Measurements from ENCODE around the gene ASXL3. TPM values are rescaled to one million over a fixed set of nuclear protein-coding genes. Genes with fewer than 3 reads are reported as not detected.

ASXL3 gene
- total RNA-seq, result not detected

DNA sequence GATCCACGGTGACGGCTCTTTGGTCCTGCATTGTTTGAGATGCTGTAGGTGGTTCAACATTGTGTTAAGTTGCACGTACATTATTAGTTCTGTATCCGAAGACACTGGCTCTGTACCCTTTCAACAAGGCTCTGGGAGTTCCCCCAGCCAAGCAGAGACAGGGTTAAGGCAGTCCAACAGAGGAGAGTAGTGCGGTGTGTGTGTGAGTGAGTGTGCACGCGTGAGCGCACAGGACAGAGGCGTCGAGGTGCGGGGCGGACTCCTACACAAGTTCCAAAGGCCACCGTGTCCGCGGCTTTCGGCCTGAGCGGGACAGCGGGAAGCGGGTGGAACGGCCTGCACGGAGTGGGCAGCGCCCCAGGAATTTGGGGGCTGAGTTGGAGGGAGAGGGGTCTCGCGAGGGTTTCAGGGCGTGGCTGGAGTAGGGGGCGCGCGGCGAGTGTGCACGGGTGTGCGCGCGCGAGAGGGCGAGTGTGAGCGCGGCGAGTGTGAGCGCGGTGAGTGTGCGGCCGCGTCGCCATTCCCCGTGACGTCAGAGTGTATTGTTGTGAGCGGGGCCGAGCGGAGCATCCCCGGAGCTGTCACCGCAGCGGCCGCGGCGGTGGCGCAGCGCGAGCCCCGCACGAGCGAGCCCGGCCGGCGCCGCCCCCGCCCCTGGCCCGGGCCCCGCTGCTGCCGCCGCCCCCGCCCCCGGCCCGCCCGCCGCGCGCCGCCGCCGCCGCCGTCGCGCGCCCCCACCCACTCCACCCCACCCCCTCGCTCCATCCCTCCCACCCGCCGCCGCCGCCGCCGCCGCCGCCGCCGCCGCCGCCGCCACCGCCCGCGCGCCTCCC is at the start of gene ASXL3:
ASXL3 (plus strand) TSS at position 535 of the 833 bp plus-strand sequence. CDS start 413 bp downstream, outside the sequence.
- DNase-seq, result no peak
- no peaks in the 10 kb centered on the region for H3K9me3 Mint-ChIP-seq (ENCODE audit: insufficient read depth)
- peaks cover 3% of the 10 kb centered on the region for H3K36me3 Mint-ChIP-seq (ENCODE audit: low read depth)
- CTCF ChIA-PET, result no interaction called here
- ATAC-seq, result peak; percentile 53
- POLR2A ChIA-PET, result no interaction called here
- peaks cover 12% of the 10 kb centered on the region for H3K27me3 Mint-ChIP-seq (ENCODE audit: low read depth)
- H3K4me1 Mint-ChIP-seq (ENCODE audit: low read depth), result peaks cover 4% of the 10 kb centered on the region
- H3K4me3 Mint-ChIP-seq, result peak within 1 kb of the TSS; percentile 9
- peak within 1 kb of the TSS; percentile 19 for H3K27ac Mint-ChIP-seq

- Mint-ChIP-seq H3K36me3 (ENCODE audit: low read depth) (no peaks in the 10 kb centered on the region), H3K4me1 (ENCODE audit: low read depth) (no peaks in the 10 kb centered on the region), H3K4me3 (no peak overlapping the region), H3K27ac (no peak overlapping the region), H3K9me3 (ENCODE audit: insufficient read depth) (peaks cover 10% of the 10 kb centered on the region), H3K27me3 (ENCODE audit: low read depth) (no peaks in the 10 kb centered on the region)
- POLR2A ChIA-PET, result no interaction called here
- ATAC-seq (no peak), DNase-seq (no peak)
- CTCF ChIA-PET, result no interaction called here
Observed at GRCh38 chr18:33532978-33533377, 45.0 kb upstream of the ASXL3 start.

DNA sequence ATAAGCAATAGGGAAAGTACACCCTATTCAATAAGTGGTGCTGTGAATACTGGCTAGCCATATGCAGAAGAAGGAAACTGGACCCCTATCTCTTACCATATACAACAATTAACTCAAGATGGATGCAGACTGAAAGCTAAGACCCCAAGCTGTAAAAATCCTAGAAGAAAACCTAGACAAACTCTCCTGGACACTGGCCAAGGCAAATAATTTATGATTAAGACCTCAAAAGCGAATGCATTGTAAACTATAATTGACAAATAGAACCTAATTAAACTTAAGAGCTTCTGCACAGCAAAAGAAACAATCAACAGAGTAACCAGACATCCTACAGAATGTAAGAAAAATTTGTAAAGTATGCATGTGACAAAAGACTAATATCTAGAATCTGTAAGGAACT is 41.1 kb upstream of the ASXL3 start:
- H3K27me3 Mint-ChIP-seq (ENCODE audit: low read depth), result no peaks in the 10 kb centered on the region
- no peaks in the 10 kb centered on the region for H3K4me1 Mint-ChIP-seq (ENCODE audit: low read depth)
- ChIA-PET POLR2A (no interaction called here), CTCF (no interaction called here)
- peaks cover 2% of the 10 kb centered on the region for H3K9me3 Mint-ChIP-seq (ENCODE audit: insufficient read depth)
- no peak overlapping the region for H3K4me3 Mint-ChIP-seq
- H3K27ac Mint-ChIP-seq, result no peak overlapping the region
- DNase-seq (no peak), ATAC-seq (no peak)
- H3K36me3 Mint-ChIP-seq (ENCODE audit: low read depth), result no peaks in the 10 kb centered on the region

GRCh38 chr18:33538418-33539042 is 39.5 kb upstream of the ASXL3 start:
- H3K36me3 Mint-ChIP-seq (ENCODE audit: low read depth), result no peaks in the 10 kb centered on the region
- no peak overlapping the region for H3K4me3 Mint-ChIP-seq
- CTCF ChIA-PET, result no interaction called here
- H3K4me1 Mint-ChIP-seq (ENCODE audit: low read depth), result no peaks in the 10 kb centered on the region
- ATAC-seq, result no peak
- no peak overlapping the region for H3K27ac Mint-ChIP-seq
- no peaks in the 10 kb centered on the region for H3K9me3 Mint-ChIP-seq (ENCODE audit: insufficient read depth)
- POLR2A ChIA-PET, result no interaction called here
- H3K27me3 Mint-ChIP-seq (ENCODE audit: low read depth), result no peaks in the 10 kb centered on the region
- DNase-seq, result no peak

DNA sequence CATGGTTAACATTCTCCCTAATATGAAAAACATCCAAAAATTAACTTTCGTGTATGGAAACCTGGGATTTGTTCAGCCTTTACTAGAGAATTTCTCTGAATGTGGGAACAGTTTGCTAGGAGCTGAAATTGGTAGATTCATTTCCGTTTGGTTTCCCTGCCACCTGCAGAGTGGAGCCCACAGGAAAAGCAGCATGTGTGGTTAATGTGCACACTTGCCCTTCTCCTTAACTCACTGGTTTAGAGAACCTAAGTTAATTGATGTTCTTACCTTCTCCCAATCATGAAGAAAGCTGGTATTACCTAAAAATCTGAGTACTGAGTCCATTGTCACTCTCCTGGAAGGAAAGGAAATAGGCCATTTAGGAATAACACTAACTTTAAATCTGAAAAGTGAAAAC is 37.6 kb upstream of the ASXL3 start:
- DNase-seq, result no peak
- no peak overlapping the region for H3K4me3 Mint-ChIP-seq
- ChIA-PET CTCF (no interaction called here), POLR2A (no interaction called here)
- no peak for ATAC-seq
- no peaks in the 10 kb centered on the region for H3K4me1 Mint-ChIP-seq (ENCODE audit: low read depth)
- no peaks in the 10 kb centered on the region for H3K27me3 Mint-ChIP-seq (ENCODE audit: low read depth)
- no peak overlapping the region for H3K27ac Mint-ChIP-seq
- no peaks in the 10 kb centered on the region for H3K36me3 Mint-ChIP-seq (ENCODE audit: low read depth)
- H3K9me3 Mint-ChIP-seq (ENCODE audit: insufficient read depth), result no peaks in the 10 kb centered on the region

DNA sequence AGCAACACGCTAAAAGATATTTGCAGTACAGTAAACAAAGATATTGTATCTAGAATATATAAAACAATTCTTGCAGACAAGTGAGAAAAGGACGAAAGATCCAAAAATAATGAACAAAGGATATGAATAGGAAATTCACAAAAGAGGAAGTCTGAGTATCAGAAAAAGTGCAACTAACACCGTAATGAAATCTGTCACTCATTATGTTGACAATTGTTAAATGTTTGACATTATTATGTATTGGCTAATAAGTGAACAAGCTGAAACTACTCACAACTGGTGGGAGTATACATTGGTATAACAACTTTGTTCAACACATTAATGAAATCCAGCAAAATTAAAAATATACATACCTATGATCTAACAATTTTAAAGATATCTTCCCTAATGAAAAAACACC is 36.7 kb upstream of the ASXL3 start:
- Mint-ChIP-seq H3K9me3 (ENCODE audit: insufficient read depth) (no peaks in the 10 kb centered on the region), H3K27me3 (ENCODE audit: low read depth) (no peaks in the 10 kb centered on the region), H3K4me1 (ENCODE audit: low read depth) (no peaks in the 10 kb centered on the region), H3K4me3 (no peak overlapping the region), H3K36me3 (ENCODE audit: low read depth) (no peaks in the 10 kb centered on the region), H3K27ac (no peak overlapping the region)
- ChIA-PET POLR2A (no interaction called here), CTCF (no interaction called here)
- DNase-seq (no peak), ATAC-seq (no peak)

- DNase-seq (no peak), ATAC-seq (no peak)
- no peaks in the 10 kb centered on the region for H3K27me3 Mint-ChIP-seq (ENCODE audit: low read depth)
- ChIA-PET POLR2A (no interaction called here), CTCF (no interaction called here)
- no peak overlapping the region for H3K4me3 Mint-ChIP-seq
- H3K27ac Mint-ChIP-seq, result no peak overlapping the region
- H3K4me1 Mint-ChIP-seq (ENCODE audit: low read depth), result peaks cover 2% of the 10 kb centered on the region
- H3K36me3 Mint-ChIP-seq (ENCODE audit: low read depth), result no peaks in the 10 kb centered on the region
- no peaks in the 10 kb centered on the region for H3K9me3 Mint-ChIP-seq (ENCODE audit: insufficient read depth)
Observed at GRCh38 chr18:33556846-33557245, 21.2 kb upstream of the ASXL3 start.

DNA sequence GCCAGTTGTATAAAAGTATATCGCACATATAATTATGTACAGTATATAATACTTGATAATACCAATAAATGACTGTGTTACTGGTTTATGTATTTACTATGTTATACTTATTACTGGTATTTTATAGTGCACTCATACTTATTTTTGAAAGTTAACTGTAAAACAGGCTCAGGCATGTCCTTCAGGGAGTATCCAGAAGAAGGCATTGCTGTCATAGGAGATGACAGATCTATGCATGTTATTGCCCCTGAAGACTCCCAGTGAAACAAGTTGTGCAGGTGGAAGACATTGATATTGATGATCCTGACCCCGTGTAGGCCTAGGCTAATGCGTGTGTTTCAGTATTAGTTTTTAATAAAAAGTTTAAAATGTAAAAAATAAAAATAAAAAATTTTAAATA is 20.3 kb upstream of the ASXL3 start:
- ChIA-PET CTCF (no interaction called here), POLR2A (no interaction called here)
- Mint-ChIP-seq H3K27ac (no peak overlapping the region), H3K9me3 (ENCODE audit: insufficient read depth) (no peaks in the 10 kb centered on the region), H3K36me3 (ENCODE audit: low read depth) (no peaks in the 10 kb centered on the region), H3K4me3 (no peak overlapping the region), H3K27me3 (ENCODE audit: low read depth) (no peaks in the 10 kb centered on the region), H3K4me1 (ENCODE audit: low read depth) (peaks cover 2% of the 10 kb centered on the region)
- no peak for ATAC-seq
- DNase-seq, result no peak

DNA sequence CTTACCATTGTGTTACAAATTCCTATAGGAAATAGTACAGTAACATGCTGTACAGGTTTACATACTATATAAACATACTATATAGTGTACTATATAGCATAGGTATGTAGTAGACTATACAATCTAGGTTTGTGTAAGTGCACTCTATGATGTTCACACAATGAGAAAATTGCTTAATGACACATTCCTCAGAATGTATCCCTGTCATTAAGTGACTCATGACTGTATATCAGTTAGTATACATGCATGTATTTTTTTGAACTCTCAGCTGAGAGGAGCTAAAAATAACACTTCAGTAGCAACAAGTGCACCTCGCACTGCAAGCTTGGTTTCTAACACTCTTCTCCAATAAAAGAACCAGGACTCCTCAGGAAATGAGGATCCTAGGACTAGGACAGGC is 19.5 kb upstream of the ASXL3 start:
- peaks cover 2% of the 10 kb centered on the region for H3K4me1 Mint-ChIP-seq (ENCODE audit: low read depth)
- no peak for DNase-seq
- ChIA-PET POLR2A (no interaction called here), CTCF (no interaction called here)
- H3K27ac Mint-ChIP-seq, result no peak overlapping the region
- ATAC-seq, result no peak
- H3K9me3 Mint-ChIP-seq (ENCODE audit: insufficient read depth), result no peaks in the 10 kb centered on the region
- H3K36me3 Mint-ChIP-seq (ENCODE audit: low read depth), result no peaks in the 10 kb centered on the region
- no peaks in the 10 kb centered on the region for H3K27me3 Mint-ChIP-seq (ENCODE audit: low read depth)
- no peak overlapping the region for H3K4me3 Mint-ChIP-seq

- H3K27me3 Mint-ChIP-seq (ENCODE audit: low read depth), result no peaks in the 10 kb centered on the region
- DNase-seq (no peak), ATAC-seq (no peak)
- peaks cover 4% of the 10 kb centered on the region for H3K9me3 Mint-ChIP-seq (ENCODE audit: insufficient read depth)
- CTCF ChIA-PET, result no interaction called here
- H3K27ac Mint-ChIP-seq, result no peak overlapping the region
- H3K4me1 Mint-ChIP-seq (ENCODE audit: low read depth), result peaks cover 2% of the 10 kb centered on the region
- POLR2A ChIA-PET, result no interaction called here
- no peak overlapping the region for H3K4me3 Mint-ChIP-seq
- H3K36me3 Mint-ChIP-seq (ENCODE audit: low read depth), result no peaks in the 10 kb centered on the region
Observed at GRCh38 chr18:33560686-33561370, 17.2 kb upstream of the ASXL3 start.

DNA sequence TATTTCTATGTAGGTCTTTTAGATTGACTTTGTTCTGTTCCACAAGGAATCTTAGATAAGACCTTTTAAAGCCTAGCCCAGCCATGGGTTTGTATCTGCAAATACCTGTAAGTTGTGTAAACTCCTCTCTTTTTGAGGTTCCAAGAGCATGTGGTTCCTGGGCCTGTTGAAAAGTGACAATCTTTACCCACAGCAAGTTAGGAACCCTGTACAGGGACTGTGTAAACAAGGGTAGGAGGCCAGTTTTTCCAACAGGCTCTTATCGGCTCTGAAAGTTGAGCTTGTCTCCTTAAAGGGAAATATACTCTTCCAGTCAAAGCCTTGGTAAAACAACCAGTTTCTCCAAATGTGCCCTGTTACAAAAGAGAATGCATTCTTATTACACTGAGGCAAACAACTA is 15.3 kb upstream of the ASXL3 start:
- peaks cover 2% of the 10 kb centered on the region for H3K4me1 Mint-ChIP-seq (ENCODE audit: low read depth)
- DNase-seq (no peak), ATAC-seq (no peak)
- H3K27me3 Mint-ChIP-seq (ENCODE audit: low read depth), result no peaks in the 10 kb centered on the region
- H3K36me3 Mint-ChIP-seq (ENCODE audit: low read depth), result no peaks in the 10 kb centered on the region
- ChIA-PET POLR2A (no interaction called here), CTCF (no interaction called here)
- no peak overlapping the region for H3K4me3 Mint-ChIP-seq
- H3K27ac Mint-ChIP-seq, result no peak overlapping the region
- H3K9me3 Mint-ChIP-seq (ENCODE audit: insufficient read depth), result peaks cover 4% of the 10 kb centered on the region

- Mint-ChIP-seq H3K36me3 (ENCODE audit: low read depth) (no peaks in the 10 kb centered on the region), H3K27me3 (ENCODE audit: low read depth) (no peaks in the 10 kb centered on the region)
Observed at GRCh38 chr18:33567705-33568104, 10.3 kb upstream of the ASXL3 start.

More at GRCh38 chr18:33567705-33568104, 10.3 kb upstream of the ASXL3 start:
- Mint-ChIP-seq H3K4me3 (no peak overlapping the region), H3K4me1 (ENCODE audit: low read depth) (no peaks in the 10 kb centered on the region), H3K9me3 (ENCODE audit: insufficient read depth) (peaks cover 4% of the 10 kb centered on the region), H3K27ac (no peak overlapping the region)
- no peak for ATAC-seq
- CTCF ChIA-PET, result no interaction called here
- POLR2A ChIA-PET, result no interaction called here
- no peak for DNase-seq
